Effector CD4-positive, alpha-beta T cell (primary cell): ENCODE measurements around the gene CLCN3.
A peak's percentile ranks its signal among the peaks of the same experiment; 100 is the strongest.
"Not testable (repeated sequence)": the region's sequence is repeated elsewhere in the genome, so short reads cannot be mapped to it uniquely, and the experiment has no call there.

Experiments used
- DNase-seq: peaks from one replicate; pipeline ENCODE4 v3.0.0-alpha.2; 2020

The CLCN3 gene

DNA sequence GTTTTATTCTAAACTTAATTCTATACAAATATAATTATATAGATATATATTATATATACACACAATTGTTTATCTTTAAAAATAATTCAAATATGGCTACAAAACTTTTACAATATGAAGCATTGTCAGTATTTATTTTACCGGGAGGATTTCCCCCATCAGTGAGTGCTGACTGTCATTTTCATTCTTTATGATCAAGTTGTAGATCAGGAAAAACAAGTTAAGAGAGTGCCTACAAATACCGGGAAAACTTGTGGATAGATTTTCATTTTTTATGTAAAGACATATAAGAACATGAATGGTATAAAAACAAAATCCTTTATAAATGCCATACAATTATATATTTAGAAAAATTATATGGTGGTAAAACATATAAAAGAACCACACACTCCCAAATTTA is 37.8 kb downstream of the CLCN3 start:
- no peak for DNase-seq

DNA sequence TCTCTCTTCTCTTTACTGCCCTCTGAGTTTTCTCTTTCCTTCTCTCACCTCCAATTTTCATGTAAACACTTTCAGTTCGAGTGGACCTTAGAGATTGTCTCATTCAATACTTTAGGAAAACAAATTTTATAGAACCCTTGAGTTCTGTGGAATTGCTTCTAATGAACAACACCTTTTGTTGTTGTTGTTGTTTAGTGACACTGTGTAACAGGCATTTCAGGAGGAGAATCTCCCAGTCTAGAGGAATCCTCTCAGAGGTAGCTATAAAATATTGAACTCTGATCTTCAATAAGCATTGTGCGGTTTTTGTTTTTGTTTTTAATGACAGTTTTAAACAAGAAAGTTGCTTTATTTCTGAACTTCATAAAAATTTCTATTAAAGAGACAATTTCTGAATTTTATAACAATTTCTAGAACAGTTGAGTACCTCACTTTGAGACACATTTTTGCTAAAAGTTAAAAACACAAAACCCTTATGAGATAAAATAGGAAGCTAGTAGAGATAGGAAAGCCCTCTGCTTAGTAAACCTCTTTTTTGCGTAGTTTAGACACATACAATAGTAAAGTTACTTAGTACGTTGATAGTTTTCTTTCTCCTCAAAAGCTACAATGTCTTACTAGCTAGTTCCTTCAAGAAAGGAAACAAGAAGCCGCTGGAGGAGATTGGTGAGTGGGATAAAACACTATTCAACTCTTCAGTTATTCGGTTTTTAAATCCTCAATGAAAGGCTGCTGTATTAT is 38.8 kb downstream of the CLCN3 start:
- no peak for DNase-seq

DNA sequence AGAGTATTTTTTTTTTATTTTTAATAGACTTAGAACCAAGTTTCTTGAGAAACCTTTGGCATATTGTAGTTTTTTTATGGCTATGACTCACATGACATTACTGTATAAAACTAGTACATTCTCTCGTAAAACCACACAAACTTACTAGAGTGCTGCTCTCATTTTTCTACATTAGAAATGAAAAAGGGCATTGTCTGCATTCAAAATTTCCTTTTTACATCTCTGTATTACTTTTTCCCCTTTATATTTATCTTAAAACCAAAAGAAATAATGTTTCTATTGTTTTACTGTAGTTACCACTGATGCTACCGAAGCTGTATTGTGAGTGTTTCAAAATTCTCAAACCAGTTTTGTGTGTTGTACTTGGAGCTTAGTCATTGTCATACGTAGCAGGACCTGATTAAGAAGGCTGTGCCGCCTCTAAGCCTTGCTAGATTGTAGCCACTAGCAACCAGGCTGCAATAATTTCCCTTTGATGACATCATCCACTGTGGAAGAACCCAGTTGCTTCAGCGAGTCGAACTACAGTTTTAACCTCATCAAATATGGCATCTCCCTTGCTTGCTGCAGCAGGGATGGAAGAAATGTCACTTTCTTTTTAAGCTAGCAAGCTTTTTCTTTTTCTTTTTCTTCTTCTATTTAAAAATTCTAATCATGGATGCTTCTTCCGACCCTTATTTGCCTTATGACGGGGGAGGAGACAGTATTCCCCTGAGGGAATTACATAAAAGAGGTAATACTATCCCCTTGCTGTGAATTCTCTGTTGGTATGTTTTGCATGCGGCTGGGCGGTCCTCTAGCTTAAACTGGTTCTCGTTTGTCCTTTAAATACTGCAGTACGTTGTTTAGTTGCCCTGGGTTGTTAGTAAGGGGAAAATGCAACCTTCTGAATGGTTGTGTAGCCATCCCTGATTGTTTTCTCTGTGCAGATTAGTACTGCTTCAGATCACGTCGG is 39.6 kb downstream of the CLCN3 start:
- peak; percentile 61 for DNase-seq

DNA sequence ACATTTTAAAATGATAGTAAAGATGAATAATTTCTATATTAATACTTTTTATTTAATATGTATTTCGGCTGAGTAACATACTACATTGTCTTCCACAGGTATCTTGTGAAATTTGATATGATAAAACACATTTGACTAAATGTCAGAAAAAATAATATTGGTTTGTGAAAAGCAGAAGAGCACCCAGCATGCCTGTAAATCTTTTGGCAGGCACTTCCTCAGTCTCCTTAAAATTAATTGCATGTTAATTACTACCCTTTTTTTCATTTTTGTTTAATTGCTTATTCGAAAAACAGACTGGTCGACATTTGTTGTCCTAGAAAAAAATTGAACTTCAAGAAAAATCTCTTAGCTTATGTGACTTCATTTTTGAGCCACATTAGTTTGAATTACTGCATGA is 40.6 kb downstream of the CLCN3 start:
- no peak for DNase-seq

DNA sequence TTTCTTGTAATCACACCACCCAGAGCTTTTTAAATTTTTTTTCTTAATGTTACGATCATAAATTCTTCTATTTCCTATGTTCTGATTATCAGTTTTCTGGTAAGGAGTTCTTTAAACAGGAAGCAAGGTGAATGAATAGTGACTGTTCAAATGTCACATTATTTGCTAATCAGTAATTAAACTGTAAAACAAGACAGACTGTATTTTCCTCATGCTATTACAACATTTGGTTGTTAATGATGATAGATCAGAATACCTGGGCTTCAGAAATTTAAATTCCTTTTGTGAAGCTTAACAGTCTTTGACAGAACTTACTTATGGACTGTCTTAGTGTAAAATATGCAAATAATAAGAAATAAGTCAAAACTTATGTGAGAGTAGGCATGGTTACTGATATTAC is 41.4 kb downstream of the CLCN3 start:
- no peak for DNase-seq

DNA sequence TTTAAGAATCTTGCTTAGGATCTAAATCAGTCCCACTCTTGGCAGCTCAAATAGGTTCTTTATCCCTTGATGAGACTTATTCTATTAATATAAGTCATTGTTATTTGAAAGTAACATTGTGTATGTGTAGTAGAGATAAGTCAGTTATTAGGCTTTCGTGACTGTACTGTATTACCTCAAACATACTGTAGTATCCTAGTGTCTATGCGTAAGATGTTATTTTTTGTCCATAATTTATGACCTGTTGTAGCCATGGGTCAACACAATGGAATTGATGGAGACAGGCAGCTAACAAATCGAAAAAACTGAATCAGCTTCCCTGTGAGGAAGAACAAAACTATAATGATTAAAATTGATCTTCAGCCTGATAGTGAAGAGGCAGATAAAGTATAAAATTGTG is 41.8 kb downstream of the CLCN3 start:
- DNase-seq, result no peak

DNA sequence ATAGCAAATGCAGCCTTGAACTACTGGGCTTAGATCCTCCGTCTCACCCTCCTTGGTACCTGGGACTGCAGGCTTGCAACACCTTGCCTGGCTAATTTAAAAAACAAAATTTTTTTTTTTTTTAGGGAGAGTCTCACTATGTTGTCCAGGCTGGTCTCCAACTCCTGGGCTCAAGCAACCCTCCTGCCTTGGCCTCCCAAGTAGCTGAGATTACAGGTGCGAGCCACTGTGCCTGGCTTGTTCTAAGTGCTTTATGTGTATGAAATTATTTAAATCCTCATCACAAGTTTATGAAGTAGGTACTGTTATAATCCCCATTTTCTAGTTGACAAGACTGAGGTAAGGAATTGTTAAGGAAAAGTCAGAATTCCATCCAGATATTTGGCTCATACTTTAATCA is 43.0 kb downstream of the CLCN3 start:
- DNase-seq, result no peak

DNA sequence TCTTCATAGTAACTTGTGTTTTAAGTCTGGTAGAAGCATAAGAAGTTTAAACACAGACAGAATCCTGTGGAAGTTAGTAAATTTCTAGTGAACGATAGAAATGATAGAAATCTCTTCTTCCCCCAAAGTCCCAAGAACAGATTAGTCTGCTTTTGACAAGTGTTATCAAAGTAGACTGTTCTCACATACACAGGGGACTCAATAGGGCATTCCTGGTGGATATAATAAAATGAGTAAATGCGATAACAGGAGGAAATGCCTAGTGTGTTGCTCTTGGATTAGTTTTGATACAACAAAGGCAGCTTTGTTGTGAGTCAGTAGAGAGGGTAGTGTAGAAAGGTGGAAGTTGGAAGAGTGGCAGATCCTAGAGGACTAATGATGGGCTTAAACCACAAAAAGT is 43.5 kb downstream of the CLCN3 start:
- DNase-seq, result no peak

DNA sequence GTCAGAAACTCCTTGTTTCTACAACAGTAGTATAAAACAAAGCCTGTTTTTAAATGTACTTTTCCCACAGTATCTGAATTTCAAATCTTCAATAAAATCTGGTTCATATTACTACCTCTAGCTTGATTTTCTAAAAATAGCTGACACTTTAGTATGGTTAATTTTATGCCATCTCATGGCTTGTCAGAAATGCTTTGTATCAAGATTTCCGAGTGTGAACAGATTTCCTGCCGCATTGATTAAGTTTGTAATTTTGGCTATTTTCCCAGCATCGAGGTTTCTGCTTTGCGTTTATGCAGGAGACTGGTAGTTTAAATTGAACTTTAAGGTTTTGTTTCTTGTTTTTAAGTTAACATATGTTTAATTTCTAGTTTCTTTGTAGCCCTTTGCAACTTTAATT is 44.2 kb downstream of the CLCN3 start:
- no peak for DNase-seq

DNA sequence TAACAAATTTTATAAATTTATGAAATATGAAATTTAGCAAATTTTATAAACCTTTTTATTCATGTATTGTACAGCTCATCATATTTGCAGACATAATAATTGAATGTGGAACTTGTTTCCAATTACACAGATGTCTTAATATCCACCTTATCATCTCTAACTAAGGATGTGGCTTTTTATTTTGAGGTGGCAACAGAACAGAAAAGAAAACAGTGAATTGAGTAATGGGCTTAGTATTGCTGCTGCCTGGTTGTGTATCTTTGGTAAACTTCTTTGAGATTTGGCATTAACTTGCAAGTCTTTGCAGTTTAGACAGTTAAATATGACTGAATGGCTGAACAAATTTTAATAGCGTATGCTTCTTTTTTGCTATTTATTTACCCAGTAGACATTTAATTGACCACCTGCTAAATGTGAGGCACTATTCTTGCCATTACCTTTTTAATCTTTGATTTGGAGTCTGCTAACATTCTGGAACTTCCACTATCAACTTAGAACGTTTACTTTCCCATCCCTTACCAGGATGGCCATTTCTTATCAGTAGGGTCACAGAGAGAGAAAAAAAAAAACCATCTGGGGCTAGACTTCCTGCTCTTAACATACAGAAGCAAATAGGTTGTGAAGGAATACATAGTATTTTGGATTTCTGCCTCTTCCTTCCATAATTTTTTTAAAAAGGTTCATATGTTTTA is 44.8 kb downstream of the CLCN3 start:
- DNase-seq, result no peak

DNA sequence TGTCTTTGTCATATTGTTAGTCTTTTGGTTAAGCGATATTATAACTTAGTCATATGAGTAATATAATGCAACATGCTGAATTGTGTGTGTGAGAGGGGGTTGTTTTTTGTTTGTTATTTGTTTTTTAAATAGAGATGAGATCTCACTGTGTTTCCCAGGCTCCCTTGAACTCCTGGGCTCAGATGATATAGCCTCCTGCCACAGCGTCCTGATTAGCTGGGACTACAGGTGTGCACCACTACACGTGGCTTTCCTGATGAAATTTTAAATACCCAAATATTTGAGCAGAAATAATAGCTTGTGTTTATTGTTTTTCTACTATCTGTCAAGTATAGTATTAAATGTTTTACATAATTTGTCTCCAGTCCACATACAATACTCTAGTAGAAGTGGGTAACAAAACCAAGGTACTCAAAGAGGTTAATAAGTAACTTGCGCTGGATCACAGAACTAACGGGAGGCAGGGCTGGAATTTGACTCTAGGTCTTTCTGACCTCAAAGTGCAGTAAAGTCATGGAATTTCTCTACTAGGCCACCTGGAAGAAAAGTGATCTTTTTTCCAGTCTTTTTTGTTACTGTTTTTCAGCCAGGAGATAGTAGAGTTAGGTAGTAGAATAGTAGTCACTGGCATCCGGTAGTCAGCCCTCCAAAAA is 47.8 kb downstream of the CLCN3 start:
- DNase-seq, result no peak

DNA sequence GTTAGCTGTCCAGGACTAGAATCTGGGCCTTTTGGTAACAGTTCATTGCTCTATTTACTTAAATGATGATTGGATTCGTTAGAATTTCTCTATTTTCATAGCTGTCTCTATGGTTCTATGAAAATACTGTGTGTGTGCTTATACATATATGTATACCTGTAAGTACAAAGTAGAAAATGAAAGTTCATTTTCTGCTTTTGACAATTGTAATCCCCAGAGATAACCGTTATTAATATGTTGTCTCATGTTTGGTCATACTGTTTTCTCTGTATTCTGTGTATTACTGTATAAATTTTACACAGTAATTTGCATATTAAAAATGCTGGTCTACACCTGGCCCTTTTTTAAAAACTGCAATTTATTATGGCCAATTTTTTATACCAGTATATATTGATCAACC is 55.4 kb downstream of the CLCN3 start:
- DNase-seq, result no peak

DNA sequence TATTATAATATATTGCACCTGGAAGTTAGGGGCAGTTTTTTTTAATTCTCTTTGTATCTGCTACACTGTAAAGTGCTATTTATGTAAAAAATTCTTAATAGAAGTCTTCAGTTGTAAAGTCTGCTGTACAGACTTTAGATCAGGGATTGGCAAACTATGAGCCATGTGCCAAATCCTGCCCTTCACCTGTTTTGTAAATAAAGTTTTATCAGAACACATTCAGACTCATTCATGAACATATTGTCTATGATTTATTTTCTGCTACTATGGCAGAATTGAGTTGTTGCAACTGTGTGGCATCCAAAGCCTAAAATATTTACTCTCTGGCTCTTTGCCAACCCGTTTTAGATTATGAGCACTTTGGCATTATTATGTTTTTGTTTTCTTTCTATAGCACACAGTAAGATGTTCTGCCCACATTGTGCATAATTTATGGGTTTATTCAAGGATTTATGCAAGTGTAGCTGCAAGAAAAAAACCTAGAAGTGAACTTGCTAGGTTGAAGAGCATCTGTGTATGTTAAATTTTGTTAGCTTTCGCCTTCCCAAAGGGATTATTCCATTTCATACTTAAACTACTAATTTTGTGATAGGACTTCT is 56.9 kb downstream of the CLCN3 start:
- no peak for DNase-seq

DNA sequence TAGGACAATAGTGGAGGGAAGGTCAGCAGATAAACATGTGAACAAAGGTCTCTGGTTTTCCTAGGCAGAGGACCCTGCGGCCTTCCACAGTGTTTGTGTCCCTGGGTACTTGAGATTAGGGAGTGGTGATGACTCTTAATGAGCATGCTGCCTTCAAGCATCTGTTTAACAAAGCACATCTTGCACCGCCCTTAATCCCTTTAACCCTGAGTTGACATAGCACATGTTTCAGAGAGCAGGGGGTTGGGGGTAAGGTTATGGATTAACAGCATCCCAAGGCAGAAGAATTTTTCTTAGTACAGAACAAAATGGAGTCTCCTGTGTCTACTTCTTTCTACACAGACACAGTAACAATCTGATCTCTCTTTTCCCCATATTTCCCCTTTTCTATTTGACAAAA is 58.1 kb downstream of the CLCN3 start:
- DNase-seq, result not testable (repeated sequence)

DNA sequence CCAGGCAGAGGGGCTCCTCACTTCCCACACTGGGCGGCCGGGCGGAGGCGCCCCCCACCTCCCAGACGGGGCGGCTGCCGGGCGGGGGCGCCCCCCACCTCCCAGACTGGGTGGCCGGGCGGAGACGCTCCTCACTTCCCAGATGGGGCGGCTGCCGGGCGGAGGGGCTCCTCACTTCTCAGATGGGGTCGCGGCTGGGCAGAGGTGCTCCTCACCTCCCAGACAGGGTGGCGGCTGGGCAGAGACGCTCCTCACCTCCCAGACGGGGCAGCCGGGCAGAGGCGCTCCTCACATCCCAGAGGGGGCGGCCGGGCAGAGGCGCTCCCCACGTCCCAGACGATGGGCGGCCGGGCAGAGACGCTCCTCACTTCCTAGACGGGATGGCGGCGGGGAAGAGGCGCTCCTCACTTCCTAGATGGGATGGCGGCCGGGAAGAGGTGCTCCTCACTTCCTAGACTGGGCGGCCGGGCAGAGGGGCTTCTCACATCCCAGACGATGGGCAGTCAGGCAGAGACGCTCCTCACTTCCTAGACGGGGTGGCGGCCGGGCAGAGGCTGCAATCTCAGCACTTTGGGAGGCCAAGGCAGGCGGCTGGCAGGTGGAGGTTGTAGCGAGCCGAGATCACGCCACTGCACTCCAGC is 58.7 kb downstream of the CLCN3 start:
- DNase-seq, result not testable (repeated sequence)

DNA sequence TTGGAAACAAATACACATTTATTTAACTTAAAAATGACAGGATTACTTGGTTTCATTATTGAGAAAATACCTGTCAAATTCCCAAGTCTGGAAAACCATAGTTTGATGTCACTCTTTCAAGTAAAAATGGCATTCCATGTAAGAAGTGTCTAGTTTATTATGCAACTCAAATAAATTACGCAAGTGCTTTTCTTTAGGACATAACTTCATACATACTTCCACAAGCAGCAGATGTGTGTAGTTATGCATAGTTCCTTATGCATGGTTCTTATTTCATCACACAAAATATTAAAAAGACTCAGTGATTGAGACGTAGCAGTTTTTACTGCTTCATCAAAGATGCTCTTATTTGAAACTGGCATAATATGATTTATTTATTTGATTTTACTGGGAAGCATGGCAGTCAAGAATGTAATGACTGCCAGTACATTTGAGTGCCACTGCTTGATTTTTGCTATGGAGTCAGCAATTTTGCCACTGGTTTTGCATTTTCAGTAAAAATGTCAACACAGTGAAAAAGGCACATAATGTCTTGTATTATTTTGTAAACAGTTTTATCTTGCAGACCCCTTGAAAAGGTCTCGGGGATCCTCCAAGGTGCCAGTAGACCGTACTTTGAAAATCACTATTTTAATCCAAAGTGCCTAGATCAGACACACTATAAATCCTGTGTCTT is 62.1 kb downstream of the CLCN3 start:
- DNase-seq, result no peak

DNA sequence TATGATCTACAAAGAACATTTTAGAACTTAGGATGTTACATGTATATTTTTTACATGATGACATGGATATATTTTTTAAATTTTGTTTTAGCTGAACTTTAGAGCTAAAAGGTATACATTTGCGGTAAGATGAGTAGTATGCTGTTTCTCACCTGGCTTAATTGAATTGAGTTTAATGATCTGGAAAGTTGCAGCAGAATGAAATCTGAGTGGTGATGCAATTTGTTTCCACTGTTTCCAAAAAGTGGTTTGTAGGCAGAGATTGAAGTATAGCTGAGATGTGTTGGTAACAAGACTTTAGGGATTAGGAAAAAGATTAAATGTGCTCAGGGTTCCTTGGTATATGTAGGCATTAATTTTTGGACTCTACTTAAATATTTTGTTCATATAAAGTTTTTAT is 69.3 kb downstream of the CLCN3 start:
- DNase-seq, result no peak

DNA sequence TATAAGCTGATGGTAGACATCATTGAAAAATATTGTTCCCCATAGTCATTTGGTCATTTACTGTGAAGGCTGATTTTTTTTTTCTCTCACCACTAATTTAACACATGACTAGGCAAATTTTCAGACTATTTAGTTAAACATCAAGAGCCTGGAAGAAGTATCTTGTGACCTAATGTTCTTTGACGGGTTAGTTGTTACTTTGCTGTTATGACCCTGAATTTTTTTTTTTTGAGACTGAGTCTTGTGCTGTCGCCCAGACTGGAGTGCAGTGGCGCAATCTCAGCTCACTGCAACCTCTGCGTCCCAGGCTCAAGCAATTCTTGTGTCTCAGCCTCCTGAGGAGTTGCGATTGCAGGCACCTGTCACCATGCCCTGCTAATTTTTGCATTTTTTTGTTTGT is 70.4 kb downstream of the CLCN3 start:
- no peak for DNase-seq

DNA sequence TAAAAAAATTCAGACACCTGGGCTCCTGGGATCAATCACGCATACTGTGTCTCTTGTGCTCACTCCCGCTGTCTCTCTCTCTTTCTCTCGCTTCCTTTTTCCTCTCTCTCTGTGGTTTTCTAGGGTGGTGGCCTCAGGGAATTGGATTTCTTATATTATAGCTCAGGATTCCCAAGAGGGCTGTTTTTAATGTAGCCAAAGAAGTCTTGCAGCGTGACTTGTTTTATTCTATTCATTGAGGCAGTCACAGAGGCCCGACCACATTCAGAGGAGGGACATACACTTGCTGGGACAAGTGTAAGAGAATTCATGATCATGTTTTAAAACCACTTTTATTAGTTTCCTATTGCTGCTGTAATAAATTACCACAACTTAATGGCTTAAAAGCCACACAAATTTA is 78.0 kb downstream of the CLCN3 start:
- no peak for DNase-seq

DNA sequence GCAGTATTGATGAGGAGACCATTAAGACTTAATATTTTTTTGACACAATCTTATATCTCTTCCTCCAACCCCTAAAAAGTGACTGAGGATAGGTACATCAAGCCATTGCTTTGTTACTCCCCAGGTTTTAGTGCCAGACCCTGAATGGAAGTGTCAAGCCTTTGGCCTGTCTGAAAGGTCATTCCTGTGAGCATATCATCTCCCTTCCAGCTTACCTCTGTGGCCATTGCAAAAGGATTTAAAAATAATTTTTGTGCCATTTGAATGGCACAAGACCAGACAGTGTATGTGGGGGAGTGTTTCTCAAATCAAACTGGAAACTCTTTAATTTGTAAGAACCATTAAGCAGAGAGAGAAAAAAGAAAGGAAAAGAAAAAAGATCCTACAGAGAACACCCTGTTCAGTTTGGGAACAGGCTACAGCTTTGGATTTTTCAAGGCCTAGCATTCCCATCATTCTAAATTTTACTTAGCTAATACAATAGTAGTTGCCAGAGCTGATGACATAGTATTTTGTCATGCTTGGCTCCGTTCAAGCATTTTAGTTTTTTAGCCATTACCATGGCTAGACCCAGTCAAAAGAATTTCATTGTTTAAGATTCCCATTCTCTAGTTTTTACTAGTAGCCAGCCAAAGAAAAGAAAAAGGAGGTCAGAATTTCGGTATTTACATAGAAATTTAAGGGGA is 87.7 kb downstream of the CLCN3 start:
- no peak for DNase-seq

DNA sequence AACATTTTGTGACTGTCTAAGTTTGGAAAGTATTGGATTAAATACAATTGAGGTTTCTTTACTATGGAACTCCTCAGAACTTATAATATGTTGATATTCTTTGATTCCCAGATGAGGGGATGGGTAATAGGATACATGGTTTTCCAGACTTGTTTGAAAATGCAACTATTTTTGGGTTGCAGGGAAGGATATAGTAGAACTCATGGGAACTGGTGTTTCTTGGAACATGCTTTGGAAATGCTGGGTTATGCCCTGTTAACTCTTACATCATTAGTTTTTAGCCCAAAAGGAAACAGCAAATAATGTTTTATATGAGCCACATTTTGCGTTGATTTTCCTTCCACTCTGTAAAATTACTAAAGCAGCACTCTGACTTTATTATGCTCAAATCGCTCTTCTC is 95.4 kb downstream of the CLCN3 start:
- DNase-seq, result no peak
